ENCODE measurements around the gene PDE2A.

Gene PDE2A

GRCh38 chr11:72673943-72674828 is at the start of gene PDE2A:
PDE2A (minus strand) TSS chr11:72674422; CDS start chr11:72674207, 215 bp downstream.
- no peak for DNase-seq

- no peak for DNase-seq
These were observed 49.3 kb upstream of the PDE2A start for GRCh38 chr11:72723508-72723907.

GRCh38 chr11:72722050-72722748 is 48.0 kb upstream of the PDE2A start:
- peak; percentile 97 for DNase-seq

- DNase-seq: peak; percentile 74
These were observed 47.4 kb upstream of the PDE2A start for GRCh38 chr11:72721689-72722049.

- no peak for DNase-seq
These were observed 47.1 kb upstream of the PDE2A start for GRCh38 chr11:72721276-72721675.

- no peak for DNase-seq
These were observed 46.6 kb upstream of the PDE2A start for GRCh38 chr11:72720784-72721183.

GRCh38 chr11:72720047-72720446 is 45.8 kb upstream of the PDE2A start:
- DNase-seq: no peak

GRCh38 chr11:72719551-72719950 is 45.3 kb upstream of the PDE2A start:
- no peak for DNase-seq

GRCh38 chr11:72719144-72719543 is 44.9 kb upstream of the PDE2A start:
- DNase-seq: no peak

GRCh38 chr11:72718101-72718501 is 43.9 kb upstream of the PDE2A start:
- no peak for DNase-seq

GRCh38 chr11:72716788-72717435 is 42.7 kb upstream of the PDE2A start:
- no peak for DNase-seq

GRCh38 chr11:72716290-72716689 is 42.1 kb upstream of the PDE2A start:
- no peak for DNase-seq

- no peak for DNase-seq
These were observed 38.6 kb upstream of the PDE2A start for GRCh38 chr11:72712841-72713240.

GRCh38 chr11:72712168-72712751 is 38.0 kb upstream of the PDE2A start:
- no peak for DNase-seq

GRCh38 chr11:72711141-72711540 is 36.9 kb upstream of the PDE2A start:
- DNase-seq: no peak

GRCh38 chr11:72710278-72710677 is 36.1 kb upstream of the PDE2A start:
- DNase-seq: no peak

GRCh38 chr11:72709478-72710238 is 35.4 kb upstream of the PDE2A start:
- no peak for DNase-seq

- DNase-seq: no peak
These were observed 32.8 kb upstream of the PDE2A start for GRCh38 chr11:72707032-72707431.

GRCh38 chr11:72706579-72706978 is 32.4 kb upstream of the PDE2A start:
- DNase-seq: no peak

GRCh38 chr11:72705442-72706365 is 31.5 kb upstream of the PDE2A start:
- no peak for DNase-seq

- no peak for DNase-seq
These were observed 30.6 kb upstream of the PDE2A start for GRCh38 chr11:72704783-72705265.
